H9 (cell line): ENCODE measurements around the gene C2orf49. TPM values are rescaled to one million over a fixed set of nuclear protein-coding genes. Genes with fewer than 3 reads are reported as not detected.

ENCODE experiments used
- DNase-seq: peaks from one replicate; pipeline ENCODE4 v3.0.0-alpha.2; 2017
- H2AFZ ChIP-seq: one replicate; pipeline ENCODE4 v1.6.1; 2013; ENCODE audit warnings: mild to moderate bottlenecking, low read length, control low read depth, moderate library complexity
- H2AK5ac ChIP-seq: 2 replicates; pipeline ENCODE4 v1.6.1; 2013; ENCODE audit warnings: low read length, control low read depth, mixed read lengths; ENCODE audit not compliant: insufficient read length
- H2BK120ac ChIP-seq: one replicate; pipeline ENCODE4 v1.6.1; 2013; ENCODE audit warnings: low read depth, mild to moderate bottlenecking, low read length, control low read depth, inconsistent platforms; ENCODE audit not compliant: poor library complexity, severe bottlenecking
- H2BK12ac ChIP-seq: 2 replicates; pipeline ENCODE4 v1.6.1; 2013; ENCODE audit warnings: low read length, control low read depth, mixed read lengths, low read depth; ENCODE audit not compliant: insufficient read length
- H2BK15ac ChIP-seq: 2 replicates; pipeline ENCODE4 v1.6.1; 2013; ENCODE audit warnings: low read depth, low read length, control low read depth
- H2BK20ac ChIP-seq: one replicate; pipeline ENCODE4 v1.6.1; 2013; ENCODE audit warnings: low read depth, mild to moderate bottlenecking, low read length, control low read depth, inconsistent platforms; ENCODE audit not compliant: poor library complexity, severe bottlenecking
- H2BK5ac ChIP-seq: 2 replicates; pipeline ENCODE4 v1.6.1; 2013; ENCODE audit warnings: low read length, control low read depth, mixed read lengths; ENCODE audit not compliant: insufficient read length
- H3K14ac ChIP-seq: 2 replicates; pipeline ENCODE4 v1.6.1; 2013; ENCODE audit warnings: low read length, control low read depth; ENCODE audit not compliant: insufficient read depth
- H3K18ac ChIP-seq: 2 replicates; pipeline ENCODE4 v1.6.1; 2013; ENCODE audit warnings: low read depth, mild to moderate bottlenecking, mixed read lengths, low read length, control low read depth; ENCODE audit not compliant: insufficient read length
- H3K23ac ChIP-seq: 2 replicates; pipeline ENCODE4 v1.6.1; 2013; ENCODE audit warnings: low read length, control low read depth, mixed read lengths, low read depth; ENCODE audit not compliant: insufficient read length
- H3K23me2 ChIP-seq: 2 replicates; pipeline ENCODE4 v1.6.1; 2013; ENCODE audit warnings: low read depth, mild to moderate bottlenecking, mixed read lengths, low read length, control low read depth; ENCODE audit not compliant: insufficient read length, poor library complexity, severe bottlenecking
- H3K27ac ChIP-seq: 2 replicates; pipeline ENCODE4 v1.5.1; 2013; ENCODE audit warnings: low read length, control low read depth, mixed read lengths, low read depth; ENCODE audit not compliant: insufficient read length
- H3K27me3 ChIP-seq: 2 replicates; pipeline ENCODE4 v1.6.1; 2013; ENCODE audit warnings: low read length, control low read depth, inconsistent platforms; ENCODE audit not compliant: insufficient read depth
- H3K4ac ChIP-seq: 2 replicates; pipeline ENCODE4 v1.6.1; 2013; ENCODE audit warnings: low read depth, mild to moderate bottlenecking, control low read depth, inconsistent platforms, low read length, moderate library complexity
- H3K4me1 ChIP-seq: 2 replicates; pipeline ENCODE4 v1.6.1; 2013; ENCODE audit warnings: low read length, control low read depth, inconsistent platforms; ENCODE audit not compliant: insufficient read depth
- H3K4me2 ChIP-seq: 2 replicates; pipeline ENCODE4 v1.6.1; 2013; ENCODE audit warnings: low read length, control low read depth, mixed read lengths; ENCODE audit not compliant: insufficient read length, insufficient read depth
- H3K56ac ChIP-seq: 2 replicates; pipeline ENCODE4 v1.6.1; 2013; ENCODE audit warnings: low read depth, mild to moderate bottlenecking, mixed read lengths, low read length, control low read depth; ENCODE audit not compliant: insufficient read length
- H3K79me1 ChIP-seq: 2 replicates; pipeline ENCODE4 v1.6.1; 2013; ENCODE audit warnings: low read depth, mild to moderate bottlenecking, moderate library complexity, low read length, control low read depth, inconsistent platforms; ENCODE audit not compliant: insufficient read depth, poor library complexity, severe bottlenecking
- H3K79me2 ChIP-seq: 2 replicates; pipeline ENCODE4 v1.6.1; 2013; ENCODE audit warnings: low read length, control low read depth, inconsistent platforms; ENCODE audit not compliant: insufficient read depth
- H3K9ac ChIP-seq: 2 replicates; pipeline ENCODE4 v1.6.1; 2013; ENCODE audit warnings: low read length, control low read depth, mixed read lengths; ENCODE audit not compliant: insufficient read length; ENCODE audit errors: extremely low read depth
- H3K9me3 ChIP-seq: one replicate; pipeline ENCODE4 v1.6.1; 2013; ENCODE audit warnings: low read depth, low read length, inconsistent platforms; ENCODE audit not compliant: control insufficient read depth
- H3T11ph ChIP-seq: one replicate; pipeline ENCODE4 v1.6.1; 2013; ENCODE audit warnings: mild to moderate bottlenecking, low read length, control low read depth, inconsistent platforms
- H4K20me1 ChIP-seq: one replicate; pipeline ENCODE4 v1.6.1; 2013; ENCODE audit not compliant: control insufficient read depth, insufficient read length, insufficient read depth
- H4K5ac ChIP-seq: 2 replicates; pipeline ENCODE4 v1.6.1; 2013; ENCODE audit warnings: low read depth, mild to moderate bottlenecking, mixed read lengths, low read length, control low read depth; ENCODE audit not compliant: insufficient read length
- H4K8ac ChIP-seq: replicated peaks from 2 replicates; pipeline ENCODE4 v1.6.1; 2013; ENCODE audit warnings: low read length, control low read depth, mixed read lengths, low read depth; ENCODE audit not compliant: insufficient read length
- H4K91ac ChIP-seq: 2 replicates; pipeline ENCODE4 v1.6.1; 2013; ENCODE audit warnings: low read depth, mild to moderate bottlenecking, moderate library complexity, mixed read lengths, low read length, control low read depth; ENCODE audit not compliant: insufficient read length
- H3K27ac Mint-ChIP-seq, 3 experiments: 2 replicates in 2 of 3; 3 replicates in 1 of 3; pipeline ENCODE4 v1.8.0; 2020 to 2021; ENCODE audit warnings: mixed read lengths in 3 of 3, mild to moderate bottlenecking in 1 of 3, moderate library complexity in 1 of 3
- H3K27me3 Mint-ChIP-seq: 2 replicates; pipeline ENCODE4 v1.8.0; 2021; ENCODE audit warnings: low read depth, mild to moderate bottlenecking, moderate library complexity, mixed read lengths
- H3K36me3 Mint-ChIP-seq, 3 experiments: 2 replicates in 2 of 3; 3 replicates in 1 of 3; pipeline ENCODE4 v1.8.0; 2020 to 2021; ENCODE audit warnings: low read depth in 3 of 3, mixed read lengths in 3 of 3; ENCODE audit not compliant: insufficient read depth in 1 of 3
- H3K4me1 Mint-ChIP-seq, 2 experiments: 2 replicates each; pipeline ENCODE4 v1.8.0; 2020; ENCODE audit warnings: mixed read lengths in 2 of 2
- H3K4me3 Mint-ChIP-seq, 2 experiments: 2 replicates in 1 of 2; 3 replicates in 1 of 2; pipeline ENCODE4 v1.8.0; 2020 to 2021; ENCODE audit warnings: mild to moderate bottlenecking in 2 of 2, mixed read lengths in 2 of 2, moderate library complexity in 1 of 2
- H3K9me3 Mint-ChIP-seq, 2 experiments: 2 replicates in 1 of 2; 3 replicates in 1 of 2; pipeline ENCODE4 v1.8.0; 2020; ENCODE audit warnings: mild to moderate bottlenecking in 2 of 2, mixed read lengths in 2 of 2, moderate library complexity in 1 of 2
- CTCF ChIP-seq: fragments of 200-600 bp; sonication (generic); conservative IDR thresholded peaks from 3 replicates; pipeline ENCODE4 v1.8.0; 2021; ENCODE audit warnings: antibody characterized with exemption, mild to moderate bottlenecking
- WGBS: extraction: QIAGEN DNeasy Blood & Tissue Kit; methylation state at CpG from one replicate; pipeline ENCODE4 v1.1.7; 2013; ENCODE audit warnings: missing lambda C conversion rate, low lambda C conversion rate, mixed read lengths; ENCODE audit not compliant: insufficient read length; ENCODE audit errors: extremely low coverage; 5-methylcytosine and 5-hydroxymethylcytosine counted together
- total RNA-seq: library from RNA; stranded (reverse); gene quantifications from 2 replicates; pipeline ENCODE4 v1.2.1, GENCODE V29; 2021

C2orf49 gene
- total RNA-seq, 1 experiment from 2014 or later, result 18.8 TPM

DNA sequence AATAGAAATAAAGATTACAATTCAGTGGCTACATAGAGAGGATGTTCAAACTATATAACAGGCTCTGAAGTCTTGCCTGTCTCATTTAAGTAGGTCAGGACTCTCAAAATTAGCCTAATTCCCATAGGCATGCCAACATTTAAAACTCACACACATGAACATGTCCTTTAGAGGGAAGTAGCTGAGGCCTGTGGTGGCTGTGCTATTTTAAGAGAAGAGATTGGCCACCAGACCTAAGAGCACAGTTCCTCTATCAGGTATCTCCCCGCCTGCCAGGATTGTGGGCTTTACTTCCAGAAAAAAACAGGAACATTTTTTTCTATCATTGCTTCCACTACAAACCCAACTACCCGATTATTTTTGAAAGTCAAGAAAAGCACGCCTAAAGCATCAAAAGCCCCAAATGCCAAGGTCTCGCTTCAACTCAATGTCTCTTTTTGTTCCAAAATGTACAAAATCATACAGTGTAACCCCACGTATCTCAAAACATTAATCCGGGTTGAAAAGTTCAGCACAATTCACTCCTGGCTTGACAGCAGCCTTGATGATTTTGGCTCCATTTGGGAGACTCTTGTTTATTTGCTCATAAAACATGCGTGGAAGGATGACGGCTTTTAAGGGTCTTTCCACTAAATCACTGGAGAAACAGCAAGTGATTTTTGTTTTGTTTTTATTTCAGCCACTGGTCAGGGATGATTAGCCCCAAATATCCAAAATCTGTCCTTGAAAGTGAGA, 46.3 kb downstream of the C2orf49 start:
- Histone ChIP-seq H3K79me1 (no peaks in the 10 kb centered on the region), H4K20me1 (no peaks in the 10 kb centered on the region), H4K91ac (no peak overlapping the region), H3K56ac (no peak overlapping the region), H3K4me2 (no peak overlapping the region), H3K27ac (no peak overlapping the region), H2AFZ (no peak overlapping the region), H2BK5ac (no peak overlapping the region), H3K79me2 (no peaks in the 10 kb centered on the region), H3K9ac (no peak overlapping the region), H3K18ac (no peak overlapping the region), H3K4me1 (no peaks in the 10 kb centered on the region), H3T11ph (no peak overlapping the region), H2AK5ac (no peak overlapping the region), H3K23me2 (no peaks in the 10 kb centered on the region), H2BK15ac (no peak overlapping the region), H4K5ac (no peak overlapping the region), H2BK120ac (no peak overlapping the region), H3K14ac (no peak overlapping the region), H2BK20ac (no peak overlapping the region), H3K9me3 (no peaks in the 10 kb centered on the region), H2BK12ac (no peak overlapping the region), H3K4ac (no peak overlapping the region), H3K23ac (no peak overlapping the region), H4K8ac (no peak overlapping the region), H3K27me3 (no peaks in the 10 kb centered on the region)
- peaks cover 7 to 57% (median 44%) of the 10 kb centered on the region in 3 experiments for H3K36me3 Mint-ChIP-seq
- WGBS, result no CpG with 5 or more reads among the region's 8 CpGs
- no peak overlapping the region for H3K4me3 Mint-ChIP-seq
- H3K27ac Mint-ChIP-seq, result no peak overlapping the region
- H3K4me1 Mint-ChIP-seq, result no peaks in the 10 kb centered on the region
- no peak for TF ChIP-seq CTCF
- no peak for DNase-seq
- no peaks in the 10 kb centered on the region; the same call in none of the 2 replicates for H3K27me3 Mint-ChIP-seq
- H3K9me3 Mint-ChIP-seq, result no peaks in the 10 kb centered on the region
